H54 (cell line): ENCODE results near the gene CYGB.
"Not testable (repeated sequence)": the region's sequence is repeated elsewhere in the genome, so short reads cannot be mapped to it uniquely, and the experiment has no call there.

ENCODE experiments used
- DNase-seq: peaks from one replicate; pipeline ENCODE4 v3.0.0; 2011; ENCODE audit warnings: low spot score, mixed read lengths; ENCODE audit not compliant: insufficient read length
- FAIRE-seq: peaks from 3 replicates; lab custom pipeline; 2011; peaks lifted over from hg19 to GRCh38; lab: Jason Lieb, UNC
- POLR2A ChIP-seq: IDR thresholded peaks from 2 replicates; pipeline ENCODE4 v1.6.1; 2011; ENCODE audit warnings: low read depth, mild to moderate bottlenecking, low read length

The CYGB gene

DNA sequence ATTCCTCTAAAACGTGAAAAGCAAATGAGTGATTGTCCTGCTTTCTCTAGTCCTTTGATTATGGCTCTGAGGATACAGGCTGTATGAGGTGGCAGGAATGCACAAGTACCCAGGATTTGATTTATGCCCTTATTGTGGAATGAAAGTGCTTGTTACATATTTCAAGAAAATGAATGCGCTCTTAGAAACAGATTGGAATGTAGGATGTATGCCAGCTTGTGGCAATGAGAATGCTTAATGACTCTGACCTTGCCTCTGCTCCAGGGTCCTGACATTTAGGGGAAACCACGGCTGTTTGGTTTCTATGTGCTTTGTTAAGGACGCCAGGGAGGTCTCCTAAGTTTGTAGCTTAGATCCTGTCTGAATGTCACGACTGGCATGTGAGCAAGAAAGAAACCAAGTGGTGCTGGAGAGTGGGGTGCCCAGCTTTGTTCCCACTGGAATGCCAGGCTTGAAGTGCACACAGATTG is 24.3 kb upstream of the CYGB start:
- DNase-seq (no peak), FAIRE-seq (no peak)
- no peak for TF ChIP-seq POLR2A

GRCh38 chr17:76561332-76561731 is 23.8 kb upstream of the CYGB start:
- TF ChIP-seq POLR2A = no peak
- FAIRE-seq (no peak), DNase-seq (no peak)

- TF ChIP-seq POLR2A = no peak
- FAIRE-seq (no peak), DNase-seq (no peak)
Observed at GRCh38 chr17:76560877-76561221, 23.3 kb upstream of the CYGB start.

GRCh38 chr17:76560036-76560876 is 22.7 kb upstream of the CYGB start:
- FAIRE-seq (no peak), DNase-seq (no peak)
- no peak for TF ChIP-seq POLR2A

- not testable (repeated sequence) for FAIRE-seq, DNase-seq
Observed at GRCh38 chr17:76559460-76559859, 22.0 kb upstream of the CYGB start.

GRCh38 chr17:76558198-76559095 is 20.9 kb upstream of the CYGB start:
- FAIRE-seq (no peak), DNase-seq (no peak)
- TF ChIP-seq POLR2A = no peak

DNA sequence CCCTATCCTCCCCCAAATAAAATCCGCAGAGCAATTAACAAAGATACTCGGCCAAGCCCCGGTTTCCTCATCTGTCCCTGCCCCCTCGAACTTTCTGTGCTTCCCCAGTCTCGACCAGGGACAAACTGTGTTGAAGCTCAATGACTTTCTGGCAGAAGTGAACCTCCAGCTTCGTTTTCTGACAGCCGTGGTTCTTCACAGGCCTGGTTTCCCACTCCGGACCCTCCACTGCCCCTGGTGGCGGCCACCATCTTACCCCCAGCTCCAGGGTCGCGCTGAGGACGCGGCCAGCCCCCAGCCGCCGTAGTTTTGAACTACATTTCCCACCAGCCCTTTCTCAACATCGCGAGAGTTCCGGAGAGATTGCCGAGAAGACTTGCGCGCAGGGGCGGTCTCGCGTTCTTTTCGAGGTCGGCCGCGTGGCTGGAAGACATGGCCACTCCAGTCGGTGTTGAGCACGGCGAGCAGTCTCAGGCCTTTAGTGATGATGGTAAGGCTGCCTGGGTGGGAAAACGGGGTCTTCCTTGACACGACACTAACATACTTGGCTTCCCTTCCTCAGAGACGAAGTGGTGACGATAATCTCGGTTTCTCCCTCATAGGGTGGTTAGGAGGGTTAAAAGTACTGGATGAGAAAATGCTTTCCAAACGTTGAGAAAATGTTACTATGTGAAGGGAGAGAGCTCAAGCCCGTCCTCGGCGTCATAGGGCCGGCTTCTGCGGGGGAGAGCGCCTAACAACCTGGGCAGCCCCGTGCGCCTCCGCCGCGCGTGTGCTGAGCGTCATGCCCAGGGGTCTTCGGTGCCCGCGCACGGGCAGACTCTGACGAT is 20.1 kb upstream of the CYGB start:
- TF ChIP-seq POLR2A = peak; percentile 97
- DNase-seq = peak; percentile 70
- FAIRE-seq = no peak

- TF ChIP-seq POLR2A = no peak
- FAIRE-seq (no peak), DNase-seq (no peak)
Observed at GRCh38 chr17:76556765-76557367, 19.4 kb upstream of the CYGB start.

GRCh38 chr17:76554131-76554530 is 16.6 kb upstream of the CYGB start:
- no peak for DNase-seq
- TF ChIP-seq POLR2A = no peak

GRCh38 chr17:76553178-76553908 is 15.8 kb upstream of the CYGB start:
- no peak for TF ChIP-seq POLR2A
- DNase-seq (no peak), FAIRE-seq (no peak)

More at GRCh38 chr17:76554131-76554530, 16.6 kb upstream of the CYGB start:
- FAIRE-seq = no peak

DNA sequence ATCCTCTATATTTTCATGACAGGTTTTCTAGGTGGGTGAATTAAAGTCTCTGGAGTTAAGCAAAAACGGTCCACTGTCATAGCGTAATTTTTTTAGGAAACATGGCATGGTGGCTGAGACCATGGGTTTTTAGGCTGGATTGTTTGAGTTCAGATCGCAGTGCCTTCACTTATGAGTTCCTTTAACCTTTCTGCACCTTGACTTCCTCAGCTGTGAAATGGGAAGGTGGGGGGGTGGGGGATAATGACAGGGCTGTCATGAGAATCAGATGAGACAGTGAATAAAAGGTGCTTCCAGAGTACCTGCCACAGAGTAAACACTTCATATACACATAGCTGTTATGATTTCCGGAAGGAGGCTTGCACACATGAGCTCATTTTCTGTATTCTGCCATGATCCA is 14.2 kb upstream of the CYGB start:
- no peak for DNase-seq
- no peak for TF ChIP-seq POLR2A
- FAIRE-seq = no peak
